Fibroblast of the aortic adventitia (primary cell): ENCODE data around the gene SPIRE2. TPM values are rescaled to one million over a fixed set of nuclear protein-coding genes. Genes with fewer than 3 reads are reported as not detected.

Source experiments
- DNase-seq: peaks from one replicate; pipeline ENCODE4 v3.0.0-alpha.2; 2010; ENCODE audit warnings: low read depth
- H3K4me3 ChIP-seq: 2 replicates; pipeline ENCODE4 v1.5.1; 2011; ENCODE audit warnings: low read depth, mild to moderate bottlenecking, control low read depth, low read length, moderate library complexity
- total RNA-seq: library from RNA; depleted of rRNA; stranded (reverse); fragments of >200 nt; gene quantifications from 2 replicates; pipeline ENCODE4 v1.2.3, GENCODE V29; 2012; ENCODE audit warnings: low replicate concordance
- TF ChIP-seq, protein P1 (sequence below): IDR thresholded peaks from 2 replicates; pipeline ENCODE4 v1.5.1; 2011; ENCODE audit warnings: mild to moderate bottlenecking, low read length, control low read depth, inconsistent platforms; ENCODE audit not compliant: insufficient read depth

The SPIRE2 gene
- total RNA-seq, 1 donor: 2.5 TPM

DNA sequence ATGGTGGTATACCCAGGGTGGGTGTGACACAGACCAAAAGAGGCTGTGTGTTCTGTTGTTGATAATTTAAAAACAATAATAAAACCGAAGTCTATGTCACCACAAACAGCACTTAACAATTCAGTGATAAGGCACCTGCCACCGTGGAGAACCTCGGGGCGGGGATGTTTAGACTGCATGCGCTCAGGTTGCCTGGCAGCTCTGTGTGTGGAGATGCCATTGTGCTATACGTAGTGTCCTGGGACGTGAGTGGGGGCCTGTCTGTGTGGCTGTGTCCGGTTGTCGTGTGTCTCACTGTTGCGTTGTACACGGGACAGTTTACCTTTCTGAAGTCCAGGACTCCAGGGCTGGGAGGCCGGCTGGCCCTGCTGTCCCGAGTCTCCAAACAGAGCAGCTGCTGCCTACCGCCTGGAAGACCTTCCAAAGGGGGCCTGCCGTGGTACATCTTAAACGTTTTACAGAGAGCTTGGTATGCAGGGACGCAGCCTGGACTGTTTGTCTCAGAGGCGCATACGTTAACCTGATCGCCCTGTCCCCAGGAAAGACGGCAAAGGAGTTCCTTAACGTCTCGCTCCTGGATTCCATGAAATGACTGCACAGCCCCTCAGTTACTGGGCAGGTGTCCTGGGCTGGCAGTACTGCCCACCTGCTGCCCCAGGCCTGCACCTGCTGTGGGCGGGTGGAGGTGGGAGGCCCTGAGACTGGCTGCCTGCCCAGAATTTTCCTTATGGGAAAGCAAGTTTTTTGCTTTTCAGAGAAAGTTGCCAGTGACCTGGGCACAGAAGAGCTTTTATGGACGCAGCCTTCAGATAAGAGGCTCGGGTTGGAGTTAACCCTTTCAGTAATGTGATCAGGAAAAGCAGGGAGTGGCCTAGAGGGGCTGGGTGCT lies 19.0 kb downstream of the SPIRE2 start:
- TF ChIP-seq, protein P1, sequence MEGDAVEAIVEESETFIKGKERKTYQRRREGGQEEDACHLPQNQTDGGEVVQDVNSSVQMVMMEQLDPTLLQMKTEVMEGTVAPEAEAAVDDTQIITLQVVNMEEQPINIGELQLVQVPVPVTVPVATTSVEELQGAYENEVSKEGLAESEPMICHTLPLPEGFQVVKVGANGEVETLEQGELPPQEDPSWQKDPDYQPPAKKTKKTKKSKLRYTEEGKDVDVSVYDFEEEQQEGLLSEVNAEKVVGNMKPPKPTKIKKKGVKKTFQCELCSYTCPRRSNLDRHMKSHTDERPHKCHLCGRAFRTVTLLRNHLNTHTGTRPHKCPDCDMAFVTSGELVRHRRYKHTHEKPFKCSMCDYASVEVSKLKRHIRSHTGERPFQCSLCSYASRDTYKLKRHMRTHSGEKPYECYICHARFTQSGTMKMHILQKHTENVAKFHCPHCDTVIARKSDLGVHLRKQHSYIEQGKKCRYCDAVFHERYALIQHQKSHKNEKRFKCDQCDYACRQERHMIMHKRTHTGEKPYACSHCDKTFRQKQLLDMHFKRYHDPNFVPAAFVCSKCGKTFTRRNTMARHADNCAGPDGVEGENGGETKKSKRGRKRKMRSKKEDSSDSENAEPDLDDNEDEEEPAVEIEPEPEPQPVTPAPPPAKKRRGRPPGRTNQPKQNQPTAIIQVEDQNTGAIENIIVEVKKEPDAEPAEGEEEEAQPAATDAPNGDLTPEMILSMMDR: no peak
- H3K4me3 ChIP-seq: no peak overlapping the region
- DNase-seq: no peak

DNA sequence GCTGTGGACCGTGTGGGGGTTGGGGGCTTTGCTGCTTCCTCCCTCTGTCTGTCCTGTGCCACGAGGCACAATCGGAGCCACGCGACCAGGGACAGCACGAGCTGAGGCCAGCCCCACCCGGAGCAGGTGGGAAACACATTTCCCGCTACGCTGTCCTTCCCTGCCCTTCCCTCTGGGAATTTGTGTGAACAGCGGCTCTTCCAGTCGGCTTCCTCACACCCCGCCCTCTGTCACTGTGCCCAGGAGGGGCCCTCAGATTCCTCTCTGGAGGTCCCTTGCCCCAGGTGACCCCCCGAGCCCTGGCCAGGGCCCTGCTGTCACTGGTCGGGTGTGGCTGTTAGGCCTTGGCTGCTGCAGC lies 19.6 kb downstream of the SPIRE2 start:
- H3K4me3 ChIP-seq: no peak overlapping the region
- TF ChIP-seq, protein P1: no peak
- no peak for DNase-seq

DNA sequence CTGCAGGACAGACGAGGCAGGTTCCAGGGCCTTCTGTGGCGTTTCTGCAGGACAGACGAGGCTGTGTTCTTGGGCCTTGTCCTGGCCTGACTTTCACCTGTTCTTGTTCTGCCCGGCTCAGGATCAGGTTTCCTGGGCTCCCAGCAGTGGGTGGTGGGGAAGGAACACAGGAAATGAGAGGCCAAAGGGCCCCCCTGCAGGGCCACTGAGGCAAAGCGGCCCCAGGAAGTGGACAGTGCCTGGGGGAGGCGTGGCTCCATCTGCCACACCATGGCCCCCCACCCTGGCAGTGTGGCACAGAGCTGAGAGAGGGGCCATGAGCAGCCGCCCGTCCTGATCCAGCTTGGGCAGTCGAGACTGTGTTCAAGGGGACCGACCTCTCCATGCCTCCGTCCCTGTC lies 20.7 kb downstream of the SPIRE2 start:
- TF ChIP-seq, protein P1: no peak
- DNase-seq: no peak
- H3K4me3 ChIP-seq: no peak overlapping the region

DNA sequence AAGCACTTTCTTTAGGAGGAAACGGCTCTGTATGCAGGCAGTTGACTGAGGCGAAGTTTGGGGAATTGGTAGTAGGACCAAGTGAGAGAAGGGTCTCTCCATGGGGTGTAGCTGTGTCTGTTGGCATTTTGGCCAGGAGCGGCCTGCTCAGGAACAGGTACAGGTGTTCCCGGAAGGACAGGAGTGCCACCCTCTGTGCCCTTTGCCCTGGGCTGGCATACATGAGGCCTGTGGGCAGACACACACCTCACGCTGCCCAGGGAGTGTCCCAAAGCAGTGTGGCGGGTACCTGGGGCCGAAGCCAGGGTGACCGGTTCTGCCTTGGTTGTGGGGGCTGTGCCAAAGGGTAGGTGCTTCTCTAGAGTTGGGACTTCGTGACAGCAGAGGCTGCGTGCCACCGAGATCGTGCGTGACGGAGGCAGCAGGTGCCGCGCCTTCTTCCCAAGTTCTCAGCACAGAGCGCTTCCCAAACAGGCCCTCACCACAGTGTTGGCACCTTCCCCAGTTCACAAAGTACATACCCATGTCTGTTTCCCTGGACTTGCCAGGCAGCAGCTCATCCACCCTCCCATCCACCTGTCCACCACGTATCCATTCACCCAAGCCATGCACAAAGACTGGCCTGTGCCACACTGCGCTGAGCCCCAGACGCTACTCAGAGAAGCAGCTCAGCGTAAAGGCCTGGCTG lies 25.2 kb downstream of the SPIRE2 start:
- DNase-seq: no peak
- H3K4me3 ChIP-seq: no peak overlapping the region
- TF ChIP-seq, protein P1: no peak

DNA sequence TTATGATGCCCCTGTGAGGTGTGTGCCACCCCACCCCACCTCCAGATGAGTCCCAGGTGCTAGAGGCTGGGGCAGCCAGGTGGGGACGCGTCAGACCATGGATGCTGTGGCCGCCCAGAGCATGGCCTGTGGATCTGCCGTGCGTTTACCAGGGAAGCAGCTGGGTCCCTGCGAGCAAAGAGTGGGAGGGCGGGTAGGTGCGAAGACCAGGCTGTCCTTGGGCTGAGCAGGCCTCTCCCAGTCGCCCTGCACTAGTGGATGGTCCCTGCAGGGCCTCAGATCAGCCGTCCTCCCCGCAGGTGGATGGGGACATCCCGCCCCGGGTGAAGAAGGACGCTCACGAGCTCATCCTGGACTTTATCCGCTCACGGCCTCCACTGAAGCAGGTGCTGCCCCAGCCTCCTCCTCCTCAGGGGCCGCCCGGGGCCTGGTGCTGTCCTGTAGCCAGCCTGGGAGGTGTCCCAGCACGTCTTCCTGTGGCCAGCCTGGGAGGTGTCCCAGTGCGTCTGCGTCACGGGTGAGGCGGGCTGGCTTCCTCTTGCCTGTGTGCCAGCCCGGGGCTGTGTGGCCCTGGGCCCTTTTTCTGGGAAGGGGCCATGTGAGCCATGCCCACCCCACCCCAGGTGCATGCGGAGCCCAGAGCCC lies 27.1 kb downstream of the SPIRE2 start:
- no peak for DNase-seq
- TF ChIP-seq, protein P1: no peak
- no peak overlapping the region for H3K4me3 ChIP-seq

DNA sequence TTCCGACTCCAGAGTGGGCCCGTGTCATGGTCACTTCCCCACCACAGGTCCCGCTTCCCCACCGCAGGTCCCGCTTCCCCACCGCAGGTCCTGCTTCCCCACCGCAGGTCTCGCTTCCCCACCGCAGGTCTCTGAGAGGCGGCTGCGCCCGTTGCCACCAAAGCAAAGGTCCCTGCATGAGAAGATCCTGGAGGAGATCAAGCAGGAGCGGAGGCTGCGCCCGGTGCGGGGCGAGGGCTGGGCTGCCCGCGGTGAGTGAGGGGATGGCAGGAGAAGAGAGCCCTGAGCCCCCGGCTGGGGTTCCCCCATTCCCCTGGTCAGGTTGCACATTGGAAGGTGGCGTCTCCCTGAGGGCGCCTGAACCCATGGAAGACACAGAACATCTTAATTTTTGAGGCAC lies 27.7 kb downstream of the SPIRE2 start:
- TF ChIP-seq, protein P1: no peak
- DNase-seq: no peak
- H3K4me3 ChIP-seq: no peak overlapping the region
